Stimulated activated CD8-positive, alpha-beta memory T cell treated with anti-CD3 and anti-CD28 coated beads, Interleukin-2, amount 100 ng/mL, for 1 hour (primary cell): Measurements from ENCODE around the gene MOSPD3.
"Not testable (repeated sequence)": the region's sequence is repeated elsewhere in the genome, so short reads cannot be mapped to it uniquely, and the experiment has no call there.

Experiments
- DNase-seq, 2 donors: peaks; one replicate each; pipeline ENCODE4 v3.0.0-alpha.2; 2020; ENCODE audit warnings: low read depth in 2 of 2

The MOSPD3 gene

DNA sequence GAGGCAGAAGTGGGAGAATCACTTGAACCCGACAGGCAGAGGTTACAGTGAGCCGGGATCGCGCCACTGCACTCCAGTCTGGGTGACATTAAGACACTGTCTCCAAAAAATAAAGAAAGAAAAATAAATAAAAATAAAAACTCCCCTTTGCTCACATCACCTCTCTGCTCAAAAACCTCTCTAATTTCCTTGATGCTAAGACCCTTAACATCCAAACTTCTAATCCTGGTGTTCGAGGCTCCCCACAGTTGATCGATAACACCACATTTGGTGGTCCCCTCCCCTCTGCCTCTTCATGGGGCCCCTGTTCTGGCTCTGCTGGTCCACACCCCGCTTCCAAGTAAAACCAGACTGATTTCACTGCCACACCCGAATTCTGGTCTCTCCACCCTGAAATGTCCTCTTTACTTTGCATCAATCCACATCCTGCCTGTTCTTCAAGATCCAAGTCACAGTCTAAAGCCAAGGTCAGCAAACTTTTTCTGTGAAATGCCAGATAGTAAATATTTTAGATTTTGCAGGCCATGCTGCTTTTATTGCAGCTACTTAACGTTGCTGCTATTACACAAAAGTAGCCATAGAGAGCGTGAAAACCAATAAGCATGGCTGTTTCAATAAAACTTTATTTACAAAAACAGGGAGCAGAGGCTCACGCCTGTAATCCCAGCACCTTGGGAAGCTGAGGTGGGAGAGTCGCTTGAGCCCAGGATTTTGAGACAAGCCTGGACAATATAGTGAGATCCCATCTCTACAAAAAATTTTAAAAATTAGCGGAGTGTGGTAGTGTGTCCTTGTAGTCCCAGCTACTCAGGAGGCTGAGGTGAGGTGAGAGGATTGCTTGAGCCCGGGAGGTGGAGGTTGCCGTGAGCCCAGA is 11.8 kb downstream of the MOSPD3 start:
- no peak for DNase-seq

DNA sequence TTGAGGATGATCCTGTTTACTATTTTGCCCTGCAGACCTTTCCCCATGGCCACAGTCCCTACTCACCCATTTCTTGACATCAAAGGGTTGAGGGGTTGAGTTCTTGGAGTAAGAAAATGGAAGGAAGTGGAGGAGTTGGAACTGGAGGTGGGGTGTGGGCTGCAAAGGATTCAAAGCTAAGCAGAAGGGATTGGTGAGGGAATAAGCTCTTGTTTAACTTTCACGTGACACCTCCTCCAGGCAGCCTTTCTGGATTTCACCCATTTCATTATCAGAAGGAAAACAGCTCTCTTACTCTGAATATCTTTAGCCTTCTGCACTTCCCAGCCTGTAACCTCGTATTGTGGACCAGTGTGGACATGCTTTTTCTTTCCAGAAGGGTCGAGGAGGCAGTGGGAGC is 13.7 kb downstream of the MOSPD3 start:
- no peak for DNase-seq

DNA sequence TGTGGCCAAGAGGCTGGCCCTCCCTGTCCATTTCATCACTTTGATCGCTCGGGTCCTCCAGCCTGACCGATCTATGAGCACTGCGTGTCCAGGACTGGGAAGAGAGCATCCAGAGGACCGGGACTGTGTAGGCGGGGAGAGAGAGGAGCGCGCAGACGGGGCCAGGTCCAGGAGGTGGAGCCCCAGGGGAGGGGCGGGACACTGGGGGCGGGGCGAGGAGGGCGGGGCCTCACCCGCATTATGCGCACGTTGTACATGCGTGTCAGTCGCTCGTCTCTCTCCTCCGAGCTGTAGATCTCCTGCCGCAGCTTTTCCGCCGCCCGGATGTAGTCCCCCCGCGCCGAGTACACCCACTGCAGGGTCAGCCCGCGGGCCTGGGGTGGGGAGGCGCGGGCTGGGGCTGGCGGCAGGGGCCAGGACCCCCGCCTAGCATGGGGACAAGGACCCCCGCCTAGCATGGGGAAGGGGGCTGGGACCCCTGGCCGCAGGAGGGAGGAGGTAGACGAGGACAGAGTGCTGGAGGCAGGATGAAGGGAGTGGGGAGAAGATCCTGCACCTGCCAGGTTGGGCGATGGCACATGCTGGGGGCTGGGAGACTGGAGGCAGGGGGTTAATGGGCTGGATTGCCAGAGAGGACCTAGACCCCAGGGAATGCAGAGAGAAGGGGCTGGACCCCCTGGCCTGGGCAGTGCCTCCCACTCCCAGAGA is 14.3 kb downstream of the MOSPD3 start:
- DNase-seq, result peak; percentile 77 to 85

DNA sequence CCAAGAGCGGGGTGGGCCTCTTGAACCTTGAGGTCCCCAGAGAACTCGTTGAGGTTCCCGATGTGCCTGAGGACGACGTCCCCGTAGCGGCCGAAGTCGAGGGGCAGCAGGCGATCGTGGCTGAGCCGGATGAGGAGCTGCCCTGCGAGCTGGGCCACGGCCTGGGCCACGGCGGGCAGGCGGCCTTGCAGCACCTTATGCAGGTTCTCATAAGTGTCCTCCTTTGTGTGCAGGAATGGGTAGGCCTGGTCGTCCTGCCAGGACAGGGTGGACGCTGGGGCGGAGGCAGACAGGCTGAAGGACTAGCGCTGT is 14.9 kb downstream of the MOSPD3 start:
- no peak for DNase-seq

DNA sequence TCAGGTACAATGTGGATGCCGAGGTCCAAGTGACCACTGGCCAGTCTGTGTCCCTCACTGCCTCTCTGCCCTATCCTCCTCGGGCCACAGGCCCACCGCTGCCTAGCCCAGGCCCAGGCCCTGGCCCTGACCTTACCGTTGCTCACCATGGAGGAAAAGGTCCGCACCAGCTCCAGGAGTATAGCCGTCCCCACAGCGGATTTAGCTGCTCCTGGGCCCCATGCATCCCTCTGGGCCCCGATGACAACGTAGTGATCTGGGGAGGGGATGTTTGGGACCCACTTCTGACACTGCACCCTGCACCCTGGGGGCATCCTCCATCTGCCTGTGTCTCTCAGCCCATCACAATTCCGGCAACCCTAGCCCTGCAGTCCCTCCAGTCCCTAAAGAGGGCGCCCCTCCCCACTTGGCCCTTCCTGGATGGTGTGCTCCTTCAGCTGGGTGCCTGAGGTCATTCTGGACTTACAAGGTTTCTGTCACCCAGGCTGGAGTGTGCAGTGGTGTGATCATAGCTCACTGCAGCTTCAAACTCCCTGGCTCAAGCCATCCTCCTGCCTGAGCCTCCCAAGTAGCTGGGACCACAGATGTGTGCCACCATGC is 16.9 kb downstream of the MOSPD3 start:
- DNase-seq, result no peak

DNA sequence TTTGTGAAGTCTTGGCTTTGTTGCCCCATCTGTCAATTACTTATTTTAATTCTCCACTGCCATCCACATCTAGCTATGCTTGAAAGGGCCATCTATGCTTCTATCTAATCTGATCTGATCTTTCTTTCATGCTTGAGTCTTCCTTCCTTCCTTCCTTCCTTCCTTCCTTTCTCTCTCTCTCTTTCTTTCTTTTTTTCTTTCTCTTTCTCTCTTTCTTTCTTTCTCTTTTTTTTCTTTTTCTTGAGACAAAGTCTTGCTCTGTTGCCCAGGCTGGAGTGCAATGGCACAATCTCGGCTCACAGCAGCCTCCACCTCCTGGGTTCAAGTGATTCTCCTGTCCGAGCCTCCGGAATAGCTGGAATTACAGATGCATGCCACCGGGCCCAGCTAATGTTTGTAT is 17.7 kb downstream of the MOSPD3 start:
- no peak for DNase-seq

DNA sequence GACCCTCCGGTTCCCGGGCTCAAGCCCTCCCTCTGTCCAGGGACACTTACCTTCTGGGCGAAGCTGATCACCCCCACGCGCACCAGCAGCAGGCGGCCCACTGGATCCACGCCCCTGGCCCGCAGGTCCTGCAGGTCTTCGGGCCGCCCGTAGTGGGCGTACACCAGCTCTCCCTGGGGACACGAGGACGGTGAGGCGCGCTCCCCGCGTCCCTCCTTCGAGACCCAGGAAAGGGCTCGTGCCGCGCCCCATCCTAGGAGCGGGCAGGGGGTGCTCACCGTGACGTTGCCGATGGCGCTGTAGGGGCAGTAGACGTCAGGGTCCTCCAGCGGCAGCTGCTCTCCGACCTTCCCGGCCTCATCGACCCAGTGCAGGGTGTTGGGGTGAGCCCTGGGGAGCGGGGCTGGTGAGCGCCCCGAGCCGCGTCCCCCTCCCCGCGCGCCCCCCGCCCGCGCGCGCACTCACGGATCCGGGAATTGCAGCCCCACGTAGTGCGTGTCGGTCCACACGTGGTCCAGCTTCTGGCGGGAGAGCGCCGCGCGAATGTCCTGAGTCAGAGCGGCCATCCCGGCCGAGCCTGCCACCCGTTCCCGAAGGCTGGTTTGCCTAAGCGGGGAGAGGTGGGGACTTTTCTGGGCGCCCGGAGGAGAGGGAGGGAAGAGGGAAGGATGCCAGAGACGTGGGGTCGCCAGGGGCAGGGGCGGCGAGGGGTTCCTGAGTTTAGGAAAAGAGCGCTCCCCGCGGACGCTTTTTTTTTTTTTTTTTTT is 20.8 kb downstream of the MOSPD3 start:
- DNase-seq, result peak in 1 of 2 donors; percentile 22

DNA sequence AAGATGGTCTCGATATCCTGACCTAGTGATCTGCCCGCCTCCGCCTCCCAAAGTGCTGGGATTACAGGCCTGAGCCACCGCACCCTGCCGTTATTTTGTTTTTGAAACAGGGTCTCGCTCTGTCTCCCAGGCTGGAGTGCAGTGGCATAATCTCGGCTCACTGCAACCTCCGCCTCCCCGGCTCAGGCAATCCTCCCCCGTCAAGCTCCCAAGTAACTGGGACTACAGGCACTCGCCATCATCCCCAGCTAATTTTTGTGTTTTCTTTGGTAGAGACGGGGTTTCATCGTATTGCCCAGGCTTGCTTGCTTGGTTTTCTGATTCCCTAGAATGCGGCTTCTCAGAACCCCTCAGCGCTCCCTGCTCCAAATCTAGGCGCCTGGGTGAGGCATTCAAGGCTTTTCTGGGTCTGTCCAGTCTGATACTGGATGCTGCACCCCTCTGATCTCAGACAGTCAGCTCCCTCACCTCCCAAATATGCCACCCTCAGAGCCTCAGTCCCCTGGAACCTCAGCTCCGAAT is 27.7 kb downstream of the MOSPD3 start:
- no peak for DNase-seq

DNA sequence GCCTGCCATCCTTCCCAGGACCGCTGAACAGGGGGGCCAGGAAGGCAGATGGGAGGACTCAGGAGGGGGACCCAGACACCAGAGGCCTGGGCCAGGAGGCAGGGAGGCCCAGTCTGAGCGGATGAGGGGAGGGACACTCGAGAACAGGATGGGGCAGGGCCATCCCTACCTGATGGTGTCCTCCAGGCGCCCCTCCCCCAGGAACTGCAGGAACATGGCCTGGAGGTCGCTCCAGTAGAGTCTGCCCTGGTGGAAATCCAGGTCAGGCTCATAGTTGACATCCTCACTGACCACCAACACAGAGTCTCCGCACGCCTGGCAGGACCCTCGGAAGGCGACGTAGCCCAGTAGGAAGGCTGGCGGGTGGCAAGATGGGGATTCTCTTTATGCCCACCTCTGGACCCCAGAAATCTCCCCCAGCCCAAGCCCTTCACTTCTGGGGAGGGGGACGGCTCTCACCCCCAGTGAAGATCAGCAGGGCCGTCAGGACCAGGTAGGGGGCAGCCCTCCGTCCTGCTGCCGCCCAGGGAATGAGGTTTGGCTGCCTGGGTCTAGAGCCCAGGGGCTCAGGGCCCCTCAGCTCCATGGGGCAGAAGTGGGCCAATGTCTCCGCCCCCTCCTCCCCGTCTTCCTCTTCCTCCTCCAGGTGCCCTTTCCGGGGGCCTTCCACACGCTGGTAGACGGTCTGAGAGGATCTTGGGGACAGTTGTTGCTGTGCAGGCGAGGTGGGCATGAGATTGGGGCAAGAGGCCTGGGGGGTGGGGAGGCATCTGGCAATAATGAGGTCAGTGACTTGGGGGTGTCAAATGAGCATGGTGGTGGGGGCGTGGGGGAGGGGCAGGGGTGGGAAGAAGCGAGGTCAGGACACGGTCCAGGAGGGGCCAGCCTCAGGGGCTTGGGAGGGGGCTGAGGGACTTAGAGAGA is 28.4 kb downstream of the MOSPD3 start:
- no peak for DNase-seq

DNA sequence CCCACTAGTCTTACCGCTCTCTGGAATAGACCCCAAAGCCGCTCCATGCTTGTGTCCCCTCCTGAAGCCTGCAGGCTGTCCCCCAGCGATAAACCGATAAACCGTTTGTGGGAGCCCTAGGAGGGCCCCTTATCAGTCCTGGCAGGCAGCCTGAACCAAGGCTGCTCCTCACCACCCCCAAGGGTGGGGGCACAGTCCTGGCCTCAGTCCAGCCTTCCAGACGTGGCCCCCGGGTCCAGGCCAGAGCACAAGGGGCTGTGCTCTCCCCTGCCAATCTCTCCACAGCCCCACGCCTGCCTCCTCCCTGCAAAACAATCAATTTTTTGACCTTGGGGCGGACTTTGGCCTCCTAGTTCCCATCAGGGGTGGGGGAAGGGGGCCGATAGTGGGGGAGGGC is 29.1 kb downstream of the MOSPD3 start, which contains the start of gene TFR2:
Gene TFR2 (minus strand): TSS at position 90 of the 397 bp plus-strand sequence. CDS start 43 bp downstream, at position 47.
- no peak for DNase-seq

DNA sequence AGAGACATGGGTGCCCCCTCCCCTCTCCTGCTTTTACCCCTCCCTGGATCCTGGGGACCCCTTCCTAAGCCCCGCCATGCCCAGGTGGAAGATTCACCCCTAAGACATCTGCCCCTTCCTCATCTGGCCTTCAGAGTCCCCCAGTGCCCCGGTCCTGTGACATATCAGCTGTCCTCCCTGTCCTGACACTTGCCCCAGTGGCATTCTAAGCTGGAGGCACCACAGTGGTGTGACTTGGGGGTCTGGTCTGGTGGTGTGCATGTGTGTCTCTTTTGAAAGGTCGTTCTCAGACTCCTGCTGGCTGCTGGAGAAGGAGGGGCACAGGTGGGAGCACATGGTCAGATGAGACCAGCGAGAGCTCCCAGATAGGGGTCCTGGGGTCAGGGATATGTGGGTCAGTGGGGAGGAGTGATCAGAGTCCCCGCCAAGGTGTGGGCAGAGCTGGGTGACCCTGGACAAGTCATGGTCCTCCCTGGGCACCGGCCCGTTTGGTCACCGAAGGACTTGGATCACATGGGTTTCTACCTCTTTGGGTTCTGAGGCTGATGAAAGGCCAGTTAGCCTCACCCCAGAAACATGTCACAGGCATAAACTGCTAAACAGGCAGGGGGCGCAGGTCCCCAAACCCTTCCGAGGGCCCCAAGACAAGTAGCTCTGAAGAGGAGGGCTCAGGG is 29.7 kb downstream of the MOSPD3 start:
- DNase-seq, result no peak

DNA sequence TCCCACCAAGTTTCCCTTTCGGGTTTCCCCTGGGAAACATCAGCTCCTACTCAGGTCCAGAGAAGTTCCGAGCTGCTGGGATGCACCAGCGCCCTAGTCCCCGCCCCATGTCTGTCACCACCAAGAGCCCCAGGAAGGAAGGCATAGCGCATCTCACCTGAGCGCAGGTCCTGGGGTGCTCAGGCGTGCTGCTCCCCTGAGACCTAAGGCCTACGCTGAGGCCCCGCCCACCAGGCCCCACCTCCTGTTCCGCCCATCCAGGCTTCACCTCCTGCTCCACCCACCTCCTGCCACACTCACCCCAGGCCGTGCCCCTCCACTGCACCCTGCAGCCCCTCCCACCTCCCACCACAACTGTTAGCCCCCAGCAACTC is 30.2 kb downstream of the MOSPD3 start:
- DNase-seq, result no peak

DNA sequence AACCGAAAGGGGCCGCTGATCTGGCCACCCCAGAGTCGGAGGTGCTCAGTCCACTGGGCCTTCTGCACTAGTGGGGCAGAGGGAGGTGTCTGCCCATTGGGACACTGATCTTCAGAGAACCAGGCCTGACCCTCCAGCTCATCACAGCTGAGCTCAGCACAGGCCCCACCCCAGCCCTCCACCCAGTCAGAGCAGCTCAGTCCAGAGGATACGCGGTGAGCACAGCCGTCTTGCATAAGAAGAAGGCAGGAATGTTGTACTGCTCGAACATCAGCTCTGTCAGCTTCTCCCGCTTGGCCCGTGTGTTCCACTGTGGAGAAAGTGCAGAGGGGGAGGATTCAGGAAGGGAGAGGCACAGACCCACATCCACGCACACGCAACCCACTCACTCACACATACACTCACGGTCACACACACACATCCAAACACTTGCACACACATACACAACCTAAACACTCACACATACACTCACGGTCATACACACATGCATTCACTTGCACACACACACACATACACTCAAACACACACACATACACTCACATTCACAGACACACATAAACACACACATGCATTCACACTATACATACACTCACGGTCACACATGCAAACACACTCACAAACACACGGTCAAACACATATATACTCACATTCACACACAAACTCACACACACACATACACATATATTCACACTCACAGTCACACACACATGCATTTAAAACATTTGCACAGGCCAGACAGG is 37.7 kb downstream of the MOSPD3 start:
- no peak for DNase-seq

DNA sequence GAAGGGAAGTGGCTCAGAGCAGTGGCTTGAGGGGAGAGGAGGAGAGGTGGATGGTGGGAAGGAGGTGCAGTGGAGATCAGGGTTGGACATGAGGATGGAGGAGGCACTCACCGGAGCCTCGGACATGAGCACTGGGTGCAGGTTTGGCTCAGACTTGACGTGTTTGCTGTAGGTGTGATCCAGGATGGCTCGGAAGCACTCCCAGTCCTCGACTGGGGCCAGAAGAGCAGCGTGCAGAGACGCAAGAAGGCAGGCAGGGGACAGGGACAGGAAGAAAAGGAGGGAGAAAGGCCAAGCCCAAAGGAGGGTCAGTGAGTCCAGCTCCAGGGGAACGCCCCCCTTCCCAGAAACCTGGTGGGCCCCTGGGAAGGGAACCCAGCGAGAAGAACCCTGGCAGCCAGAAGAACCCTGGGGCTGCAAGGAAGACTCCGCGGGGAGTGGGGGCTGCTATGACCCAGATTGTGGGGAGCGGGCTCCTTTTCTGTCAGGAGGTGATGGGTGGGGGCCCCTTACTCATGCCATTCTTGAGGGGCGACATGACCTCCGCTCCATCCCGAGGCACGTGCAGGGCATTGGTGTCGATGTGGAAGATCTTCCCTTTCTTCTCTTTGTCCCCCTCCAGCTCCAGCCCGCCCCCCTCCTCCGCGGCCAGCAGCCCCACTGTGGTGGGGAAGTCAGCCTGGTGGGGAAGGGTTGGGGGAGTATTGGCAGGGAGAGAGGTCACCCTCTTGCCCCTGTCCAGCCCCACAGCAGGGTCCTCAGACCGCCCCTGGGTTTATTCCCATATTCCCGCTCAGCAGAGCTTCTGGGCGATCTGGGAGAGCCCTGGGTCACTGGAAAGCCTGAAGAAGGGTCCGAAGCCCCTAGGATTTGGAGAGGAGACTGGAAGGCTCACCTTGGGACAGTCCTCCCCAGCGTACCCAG is 42.8 kb downstream of the MOSPD3 start:
- DNase-seq, result no peak

DNA sequence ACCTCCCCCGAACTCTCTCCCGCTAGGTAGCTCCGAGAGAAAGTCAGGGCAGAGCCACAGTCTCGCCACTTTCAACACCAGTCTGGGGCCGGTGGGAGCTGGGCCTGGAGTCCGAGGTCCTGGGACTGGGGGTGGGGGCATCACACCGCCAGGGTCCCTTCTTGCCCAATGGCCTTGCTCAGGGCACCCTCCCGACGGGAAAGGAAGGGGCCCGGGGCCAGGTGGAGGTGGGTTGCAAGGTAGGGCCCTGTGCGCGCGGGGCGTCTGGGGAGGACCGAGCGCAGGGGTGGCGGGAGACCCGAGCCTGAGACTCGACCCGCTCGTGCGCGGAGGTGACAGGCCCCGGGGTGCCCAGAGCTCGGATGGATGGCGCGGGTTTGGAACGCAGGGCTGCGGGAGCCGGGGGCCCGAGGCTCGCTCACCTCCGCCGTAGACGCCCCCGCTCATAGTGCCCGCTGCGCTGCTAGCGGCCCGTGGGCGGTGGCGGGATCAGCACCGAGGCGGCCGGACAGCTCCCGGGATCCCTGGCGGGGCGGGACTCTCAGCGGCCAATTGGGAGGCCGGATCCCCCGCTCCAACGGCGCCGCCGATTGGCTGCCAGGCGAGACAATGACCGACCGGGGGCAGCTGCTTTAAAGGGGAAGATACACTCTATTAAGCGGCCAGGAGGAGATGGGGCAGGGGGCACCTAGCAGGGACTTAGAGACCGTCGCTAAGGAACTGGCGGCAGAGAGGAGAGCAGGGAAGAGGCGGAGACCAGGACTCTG is 43.8 kb downstream of the MOSPD3 start, which contains the start of gene ACTL6B:
Gene ACTL6B (minus strand): TSS at position 541 of the 767 bp plus-strand sequence. CDS start 94 bp downstream, at position 447.
- DNase-seq, result peak in 1 of 2 donors; percentile 21

DNA sequence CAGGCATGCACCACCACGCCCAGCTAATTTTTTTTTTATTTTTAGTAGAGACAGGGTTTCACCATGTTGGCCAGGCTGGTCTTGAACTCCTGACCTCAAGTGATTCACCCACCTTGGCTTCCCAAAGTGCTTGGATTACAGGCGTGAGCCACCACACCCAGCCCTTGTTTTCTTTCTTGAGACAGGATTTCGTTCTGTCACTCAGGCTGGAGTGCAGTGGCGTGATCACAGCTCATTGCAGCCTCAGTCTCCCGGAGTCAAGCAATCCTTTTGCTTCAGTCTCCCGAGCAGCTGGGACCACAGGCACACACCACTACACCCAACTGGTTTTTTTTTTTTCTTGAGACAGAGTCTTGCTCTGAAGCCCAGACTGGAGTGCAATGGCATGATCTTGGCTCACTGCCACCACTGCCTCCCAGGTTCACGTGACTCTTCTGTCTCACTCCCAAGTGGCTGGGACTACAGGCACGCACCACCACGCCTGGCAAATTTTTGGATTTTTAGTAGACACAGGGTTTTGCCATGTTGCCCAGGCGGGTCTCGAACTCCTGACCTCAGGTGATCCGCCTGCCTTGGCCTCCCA is 49.9 kb downstream of the MOSPD3 start:
- DNase-seq, result not testable (repeated sequence)
